GM21360 (cell line): ENCODE measurements around the gene GTF3C5.
"Not testable (repeated sequence)": the region's sequence is repeated elsewhere in the genome, so short reads cannot be mapped to it uniquely, and the experiment has no call there.

ENCODE experiments used
- ATAC-seq: cut with Tn5 transposase; IDR thresholded peaks from one replicate; pipeline ENCODE4 v1.9.1; 2021; ENCODE audit warnings: mild to moderate bottlenecking, moderate library complexity; ENCODE audit not compliant: unreplicated experiment

The GTF3C5 gene

DNA sequence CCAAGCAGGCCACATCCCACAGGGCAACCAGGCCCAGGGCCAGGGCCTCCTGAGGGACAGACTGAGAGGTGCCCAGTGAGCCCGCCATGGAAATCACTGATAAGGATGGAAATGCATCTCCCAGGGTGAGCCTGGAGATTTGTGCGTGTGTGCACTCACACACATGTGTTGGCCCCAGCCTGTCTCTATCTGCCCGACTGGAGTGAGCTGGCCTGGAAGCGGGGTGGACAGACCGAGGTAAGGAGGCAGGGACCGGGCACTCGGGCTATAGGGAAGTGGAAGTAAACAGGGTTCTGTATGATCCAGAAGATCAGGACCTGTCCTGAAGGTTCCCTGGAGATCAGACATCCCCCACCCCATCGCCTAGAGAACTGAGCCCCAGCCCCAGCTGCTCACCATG lies 34.9 kb upstream of the GTF3C5 start:
- no peak for ATAC-seq

DNA sequence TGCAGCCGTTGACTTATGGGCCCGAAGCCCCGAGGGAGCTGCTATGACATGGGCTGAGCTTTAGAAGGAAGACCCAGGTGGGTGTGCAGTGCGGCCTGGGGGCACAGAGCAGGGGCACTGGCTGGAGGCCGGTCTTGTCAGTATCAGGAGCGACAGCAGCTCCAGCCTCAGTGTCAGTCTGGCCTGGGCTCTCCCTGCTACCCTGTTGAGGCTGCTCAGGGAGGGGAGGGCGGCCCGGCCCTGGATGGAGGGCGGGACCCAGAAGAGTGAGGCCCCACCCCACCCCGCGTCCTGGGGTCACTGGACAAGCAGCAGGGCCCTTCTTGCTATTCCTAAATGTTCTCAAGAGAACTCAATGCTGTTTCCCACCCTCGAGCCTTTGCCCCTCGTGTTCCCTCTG lies 34.3 kb upstream of the GTF3C5 start:
- ATAC-seq = no peak

DNA sequence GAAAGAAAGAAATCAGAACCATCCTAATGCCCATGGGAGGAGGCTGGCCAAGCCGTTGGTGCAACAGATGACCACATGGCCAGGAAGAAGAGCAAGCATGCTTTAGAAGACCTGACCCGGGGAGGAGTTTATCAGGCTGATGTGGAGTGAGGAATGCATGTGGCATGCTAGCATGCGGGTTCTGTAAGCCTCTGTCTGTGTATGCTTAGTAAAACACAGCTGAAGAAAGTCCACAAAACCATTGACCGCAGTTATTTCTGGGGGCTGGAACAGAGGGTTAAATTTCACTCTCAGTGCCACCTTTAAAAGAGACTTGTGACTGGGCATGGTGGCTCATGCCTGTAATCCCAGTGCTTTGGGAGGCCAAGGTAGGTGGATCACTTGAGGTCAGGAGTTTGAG lies 33.2 kb upstream of the GTF3C5 start:
- ATAC-seq = no peak

DNA sequence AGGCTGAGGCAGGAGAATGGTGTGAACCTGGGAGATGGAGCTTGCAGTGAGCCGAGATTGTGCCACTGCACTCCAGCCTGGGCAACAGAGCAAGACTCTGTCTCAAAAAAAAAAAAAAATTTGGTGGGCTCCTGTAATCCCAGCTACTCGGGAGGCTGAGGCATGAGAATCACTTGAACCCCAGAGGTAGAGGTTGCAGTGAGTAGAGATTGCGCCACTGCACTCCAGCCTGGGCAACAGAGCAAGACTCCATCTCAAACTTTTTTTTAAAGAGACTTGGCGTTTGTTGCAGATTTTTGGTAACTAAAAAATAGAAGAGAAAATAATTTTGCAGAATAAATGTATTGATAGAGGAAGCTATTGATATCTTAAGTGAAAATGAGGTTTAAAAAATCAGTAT lies 32.6 kb upstream of the GTF3C5 start:
- ATAC-seq = not testable (repeated sequence)

DNA sequence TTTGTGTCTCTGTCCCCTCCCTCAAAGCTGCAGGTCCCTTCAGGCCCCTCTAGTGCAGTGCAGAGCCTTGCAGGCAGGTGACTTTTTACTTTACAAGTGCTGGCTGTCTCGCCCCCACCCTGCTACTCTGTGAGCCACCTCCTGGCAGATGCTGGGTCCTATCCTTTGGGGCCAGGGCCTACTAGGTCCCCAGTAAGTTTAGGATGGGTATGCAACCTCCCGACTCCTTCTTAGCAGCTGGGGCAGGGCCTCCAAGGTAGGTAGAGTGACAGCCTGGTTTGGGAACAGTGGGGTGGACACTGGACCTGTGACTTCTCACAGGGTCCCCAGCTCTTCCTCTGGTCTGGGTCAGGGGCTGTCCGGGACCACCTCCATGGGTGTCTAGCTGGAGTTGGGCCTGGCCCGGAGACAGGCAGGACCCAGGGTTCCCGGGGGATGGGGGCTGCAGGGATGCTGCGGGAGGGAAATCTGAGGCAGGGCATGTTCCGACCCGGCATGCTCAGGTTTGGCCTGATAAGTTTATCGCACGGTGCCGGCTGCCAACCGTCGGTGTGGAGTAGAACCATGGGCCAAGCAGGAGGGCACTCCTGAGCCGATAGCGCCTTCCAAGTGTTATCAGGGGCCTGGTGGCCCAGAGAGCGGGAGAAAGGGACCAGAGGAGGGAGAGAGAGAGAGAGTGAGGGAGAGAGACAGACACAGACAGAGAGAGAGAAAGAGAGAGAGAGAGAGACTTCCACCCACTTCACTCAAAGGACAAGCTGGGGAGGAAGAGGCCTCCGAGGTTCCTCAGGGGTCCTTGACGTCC lies 31.8 kb upstream of the GTF3C5 start:
- no peak for ATAC-seq

DNA sequence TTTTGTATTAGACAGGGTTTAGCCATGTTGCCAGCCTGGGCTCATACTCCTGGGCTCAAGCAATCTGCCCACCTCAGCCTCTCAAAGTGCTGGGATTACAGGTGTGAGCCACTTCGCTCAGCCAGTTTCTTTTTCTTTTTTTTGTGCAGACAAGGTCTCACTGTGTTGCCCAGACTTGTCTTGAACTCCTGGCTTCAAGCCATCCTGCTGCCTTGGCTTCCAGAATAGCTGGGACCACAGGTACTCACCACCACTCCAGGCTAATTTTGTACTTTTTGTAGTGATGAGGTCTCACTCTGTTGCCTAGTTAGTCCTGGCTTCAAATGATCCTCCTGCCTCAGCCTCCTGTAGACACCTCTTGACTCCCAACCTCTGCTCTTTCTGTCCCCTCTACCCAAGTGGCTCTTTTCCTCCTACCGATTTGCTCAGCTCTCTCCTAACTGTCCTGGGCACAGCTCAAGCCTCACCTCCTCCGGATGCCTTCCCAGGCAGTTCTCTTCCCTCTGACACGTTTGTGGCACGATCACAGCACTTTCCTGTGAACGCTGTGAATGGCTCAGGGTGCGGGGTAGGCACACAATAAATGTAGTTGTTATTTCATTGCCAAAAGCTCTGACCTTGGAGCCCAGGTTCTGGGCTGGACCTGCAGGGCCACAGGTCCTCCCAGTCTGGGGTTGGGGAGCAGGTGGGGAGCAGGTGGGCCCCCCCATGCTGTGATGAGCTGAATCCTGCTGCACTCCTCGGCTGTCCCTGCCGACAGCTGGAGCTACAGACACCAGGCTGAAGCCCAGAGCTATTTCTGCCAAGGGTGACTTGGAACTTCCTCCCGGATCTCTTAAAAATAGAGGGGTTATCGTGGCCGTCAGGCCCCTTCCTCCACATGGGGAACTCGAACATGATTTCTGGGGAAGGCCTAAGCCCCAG lies 28.4 kb upstream of the GTF3C5 start:
- no peak for ATAC-seq

DNA sequence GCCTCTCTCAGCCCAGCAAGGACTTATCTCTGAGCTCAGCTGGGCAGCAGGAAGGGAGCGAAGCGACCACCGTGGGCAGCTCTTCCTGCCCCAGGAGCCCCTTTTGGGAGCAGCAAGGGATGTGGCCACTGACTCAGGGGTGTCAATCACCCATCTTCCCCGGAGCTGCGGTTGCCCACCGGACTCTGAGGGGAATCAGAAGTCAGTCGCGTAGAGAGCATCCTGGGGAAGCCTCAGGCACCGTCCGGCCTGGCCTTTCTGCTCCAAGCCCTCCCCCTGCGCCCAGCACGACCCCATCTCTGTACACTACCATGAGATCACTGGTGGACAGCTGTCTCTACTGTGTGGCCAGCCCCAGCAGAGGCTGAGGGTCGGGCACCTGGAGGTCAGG lies 27.7 kb upstream of the GTF3C5 start:
- ATAC-seq = no peak

DNA sequence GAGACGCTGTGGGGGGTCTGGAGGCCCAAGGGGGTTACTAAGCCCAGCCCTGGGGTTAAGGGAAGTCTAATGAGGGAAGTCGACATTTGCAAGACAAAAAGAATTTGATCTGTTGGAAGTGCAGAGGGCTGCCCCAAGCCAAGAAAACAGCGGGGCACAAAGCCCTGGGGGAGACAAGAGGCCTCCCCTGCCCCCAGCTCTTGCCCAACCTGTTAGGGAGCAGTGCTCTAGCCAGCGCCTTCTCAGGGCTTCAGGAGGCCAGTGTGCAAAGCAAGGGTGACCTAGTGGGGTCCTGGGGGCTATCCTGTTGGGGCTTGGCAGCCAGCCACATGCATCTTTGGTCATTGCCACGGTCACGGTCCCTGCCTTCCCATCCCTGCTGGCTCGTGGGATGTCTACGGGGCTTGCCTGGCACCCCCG lies 27.1 kb upstream of the GTF3C5 start:
- ATAC-seq = no peak

DNA sequence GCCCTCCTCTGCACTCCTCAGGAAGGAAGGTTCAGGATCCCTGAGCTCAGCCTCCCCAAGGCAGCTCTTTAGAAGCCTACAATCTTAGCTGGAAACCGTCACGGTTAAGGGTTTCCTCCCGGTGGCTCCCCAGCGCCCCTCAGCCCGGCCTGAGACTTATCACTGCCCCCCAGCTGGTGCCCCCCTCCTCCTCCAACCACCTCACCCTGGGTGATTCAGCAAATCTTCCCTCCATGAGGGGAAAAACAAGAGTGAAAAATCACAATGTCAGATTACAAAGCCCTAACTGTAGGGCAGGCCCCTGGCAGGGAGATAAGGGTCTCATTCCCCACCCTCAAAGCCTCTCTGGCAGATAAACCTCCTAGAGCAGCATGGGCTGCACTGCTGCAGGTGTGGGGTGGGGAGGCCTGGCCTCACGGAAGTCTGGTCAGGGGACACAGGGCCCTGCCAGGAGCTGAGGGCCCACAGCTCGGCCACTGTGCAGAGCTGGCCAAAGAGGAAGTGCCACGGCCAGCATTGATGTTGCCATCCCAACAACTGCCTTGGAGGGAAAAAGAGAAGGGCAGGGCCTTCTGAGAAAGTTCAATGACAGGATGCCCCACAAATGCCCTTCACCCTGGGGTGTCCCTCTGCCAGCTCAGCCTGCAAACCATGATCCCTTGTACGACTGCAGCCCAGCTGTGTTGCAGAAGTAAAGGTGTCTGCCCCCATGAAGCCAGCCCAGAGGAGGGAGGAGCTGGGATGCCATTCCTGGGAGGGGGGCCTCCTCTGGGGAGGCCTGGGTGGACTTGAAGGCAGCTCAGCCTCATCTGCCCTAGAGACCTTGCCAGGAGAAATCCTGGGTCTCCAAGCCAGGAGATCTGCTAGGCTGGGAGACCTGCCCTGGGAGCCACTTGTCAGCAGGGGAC lies 26.5 kb upstream of the GTF3C5 start:
- ATAC-seq = no peak

DNA sequence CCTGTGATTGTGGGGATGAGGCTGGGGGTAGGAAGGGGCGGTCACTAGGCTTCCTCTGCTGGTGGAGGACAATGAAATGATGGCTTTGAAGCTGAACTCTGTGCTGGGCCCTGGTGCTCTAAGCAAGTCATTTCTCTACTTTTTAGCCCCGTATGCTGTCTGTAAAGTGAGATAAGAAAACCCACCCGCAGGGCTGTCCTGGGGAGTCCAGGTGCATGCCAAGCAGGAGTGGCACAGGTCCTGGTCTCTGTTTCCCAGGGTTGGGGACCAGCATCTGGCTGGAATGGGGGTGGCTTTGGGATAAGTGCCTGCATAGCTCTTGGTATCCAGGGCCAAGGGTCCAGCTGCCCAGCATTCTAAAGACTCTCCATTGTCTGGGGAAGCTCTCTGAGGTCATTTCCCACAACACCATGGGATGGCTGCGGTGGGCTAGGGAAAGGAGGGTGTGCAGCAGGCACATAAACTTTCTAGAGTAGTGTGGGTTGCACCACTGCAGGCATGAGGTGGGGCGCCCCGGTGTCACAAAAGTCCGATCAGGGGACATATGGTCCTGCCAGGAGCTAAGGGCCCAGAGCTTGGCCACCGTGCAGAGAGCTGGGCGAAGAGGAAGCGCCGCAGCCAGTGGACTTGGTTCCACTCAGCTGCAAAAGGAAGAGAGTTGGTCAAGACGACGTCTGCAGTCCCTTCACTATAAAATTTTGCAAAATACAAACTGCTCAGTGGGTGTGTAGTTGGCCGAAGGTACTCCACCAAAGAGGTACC lies 25.6 kb upstream of the GTF3C5 start:
- ATAC-seq = no peak

DNA sequence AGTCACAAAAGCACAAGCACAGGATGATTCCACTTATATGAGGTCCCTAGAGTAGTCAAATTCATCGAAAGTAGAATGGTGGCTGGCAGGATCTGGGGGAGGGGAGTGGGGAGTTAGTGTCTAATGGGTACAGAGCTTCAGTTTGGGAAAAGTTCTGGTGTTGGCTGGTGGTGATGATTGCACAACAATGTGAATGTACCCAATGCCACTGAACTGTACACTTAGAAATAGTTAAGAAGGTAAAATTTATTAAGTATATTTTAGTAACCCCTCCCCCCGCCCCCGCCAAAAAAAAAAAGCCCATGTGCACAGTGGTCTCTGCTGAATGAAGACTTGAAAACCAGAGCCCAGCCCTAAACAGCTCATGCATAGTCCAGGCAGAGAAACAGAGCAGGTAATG lies 24.8 kb upstream of the GTF3C5 start:
- ATAC-seq = no peak

DNA sequence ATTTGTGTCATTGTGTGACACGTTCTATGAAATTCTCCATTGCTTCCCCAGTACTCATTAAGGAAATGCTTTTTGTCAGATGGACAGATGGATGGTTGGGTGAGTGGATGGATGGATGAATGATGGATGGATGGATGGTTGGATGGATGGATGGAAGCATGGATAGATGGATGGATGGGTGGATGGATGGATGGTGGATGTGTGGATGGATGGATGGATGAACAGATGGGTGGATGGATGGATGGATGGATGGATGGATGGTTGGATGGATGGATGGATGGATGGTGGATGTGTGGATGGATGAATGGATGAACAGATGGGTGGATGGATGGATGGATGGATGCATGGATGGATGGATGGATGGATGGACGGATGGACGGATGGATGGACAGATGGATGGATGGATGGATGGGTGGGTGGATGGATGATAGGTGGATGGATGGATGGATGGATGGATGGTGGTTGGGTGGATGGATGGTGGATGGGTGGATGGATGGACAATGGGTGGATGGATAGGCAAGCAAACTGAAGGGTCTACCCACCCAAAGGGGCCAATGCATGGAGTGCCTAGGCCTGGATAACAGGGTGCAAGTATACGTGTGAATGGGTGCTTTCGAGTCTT lies 24.0 kb upstream of the GTF3C5 start:
- ATAC-seq = no peak

DNA sequence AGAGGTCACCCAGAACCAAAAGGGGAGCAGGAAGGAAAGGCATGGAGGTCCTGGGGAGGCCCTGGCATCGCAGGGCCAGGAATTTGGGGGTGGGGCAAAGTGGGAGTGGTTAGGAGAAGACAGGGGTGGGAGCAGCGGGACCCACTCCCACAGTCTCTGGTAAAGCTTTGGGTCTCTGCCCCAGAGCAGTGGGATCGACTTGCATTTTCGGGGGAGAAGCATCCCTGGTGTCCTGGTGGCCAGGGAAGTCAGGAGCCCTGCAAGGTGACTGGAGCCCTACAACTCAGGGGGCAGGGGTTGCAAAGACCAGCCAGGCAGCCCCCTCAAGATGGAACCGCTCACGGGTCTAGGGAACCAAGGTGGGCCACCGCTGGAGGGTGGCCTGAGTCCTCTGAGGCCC lies 22.4 kb upstream of the GTF3C5 start:
- no peak for ATAC-seq

DNA sequence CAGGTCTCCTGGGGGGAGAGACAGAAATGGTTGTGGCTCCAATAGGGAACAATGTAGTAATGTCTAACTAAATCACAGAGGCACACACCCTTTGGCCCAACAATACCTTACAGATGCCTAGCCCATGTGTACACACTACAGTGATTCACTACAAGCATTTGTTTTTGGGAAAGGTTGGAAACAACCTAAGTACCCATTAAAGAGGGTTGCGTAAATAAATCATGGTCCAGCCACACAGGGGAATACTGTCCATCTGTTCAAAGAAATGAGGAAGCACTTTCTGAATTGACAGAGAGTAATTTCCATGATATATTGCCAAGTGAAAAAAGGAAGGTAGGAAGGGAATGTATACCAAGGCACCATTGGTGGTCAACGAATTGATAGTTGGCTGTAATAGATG lies 22.0 kb upstream of the GTF3C5 start:
- no peak for ATAC-seq

DNA sequence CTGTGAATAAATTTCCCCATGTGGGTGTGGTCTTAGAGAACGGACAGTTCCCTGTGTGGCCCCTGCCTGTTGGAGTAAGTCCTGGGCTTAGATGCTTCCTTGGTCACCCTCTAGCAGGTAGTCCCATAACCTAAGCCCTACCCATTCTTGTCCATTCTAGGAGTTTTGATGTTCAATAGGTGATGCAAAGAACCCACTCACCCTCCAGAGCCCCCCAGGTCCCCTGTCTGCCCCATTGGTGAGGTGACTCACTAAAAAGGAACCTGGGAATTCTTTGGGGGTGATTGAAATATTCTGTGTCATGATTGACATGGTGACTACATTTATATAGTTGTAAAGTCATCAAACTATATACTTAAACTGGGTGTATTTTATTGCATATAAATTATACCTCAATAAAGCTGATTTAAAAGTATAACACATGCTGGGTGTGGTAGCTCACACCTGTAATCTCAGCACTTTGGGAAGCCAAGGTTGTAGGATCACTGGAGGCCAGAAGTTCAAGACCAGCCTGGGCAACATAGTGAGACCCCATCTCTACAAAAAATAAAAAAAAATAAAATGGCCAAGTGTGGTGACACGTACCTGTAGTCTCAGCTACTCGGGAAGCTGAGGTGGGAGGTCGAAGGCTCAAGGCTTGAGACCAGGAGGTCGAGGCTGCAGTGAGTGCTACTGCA lies 20.8 kb upstream of the GTF3C5 start:
- no peak for ATAC-seq

DNA sequence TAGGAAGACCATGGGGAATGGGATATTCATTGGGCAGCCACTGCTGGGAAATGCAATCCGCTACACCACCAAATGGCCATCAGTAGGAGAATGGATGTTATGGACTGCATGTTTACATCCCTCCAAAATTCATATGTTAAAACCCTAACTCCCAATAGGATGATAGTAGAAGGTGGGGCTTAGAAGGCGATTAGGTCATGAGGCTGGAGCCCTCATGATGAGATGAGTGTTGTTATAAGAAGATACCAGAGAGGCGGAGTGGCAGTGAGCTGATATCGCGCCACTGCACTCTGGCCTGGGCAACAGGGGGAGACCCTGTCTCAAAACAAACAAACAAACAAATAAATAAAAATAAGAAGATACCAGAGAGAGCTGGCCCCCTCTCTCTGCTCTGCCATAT lies 16.1 kb upstream of the GTF3C5 start:
- ATAC-seq = no peak

DNA sequence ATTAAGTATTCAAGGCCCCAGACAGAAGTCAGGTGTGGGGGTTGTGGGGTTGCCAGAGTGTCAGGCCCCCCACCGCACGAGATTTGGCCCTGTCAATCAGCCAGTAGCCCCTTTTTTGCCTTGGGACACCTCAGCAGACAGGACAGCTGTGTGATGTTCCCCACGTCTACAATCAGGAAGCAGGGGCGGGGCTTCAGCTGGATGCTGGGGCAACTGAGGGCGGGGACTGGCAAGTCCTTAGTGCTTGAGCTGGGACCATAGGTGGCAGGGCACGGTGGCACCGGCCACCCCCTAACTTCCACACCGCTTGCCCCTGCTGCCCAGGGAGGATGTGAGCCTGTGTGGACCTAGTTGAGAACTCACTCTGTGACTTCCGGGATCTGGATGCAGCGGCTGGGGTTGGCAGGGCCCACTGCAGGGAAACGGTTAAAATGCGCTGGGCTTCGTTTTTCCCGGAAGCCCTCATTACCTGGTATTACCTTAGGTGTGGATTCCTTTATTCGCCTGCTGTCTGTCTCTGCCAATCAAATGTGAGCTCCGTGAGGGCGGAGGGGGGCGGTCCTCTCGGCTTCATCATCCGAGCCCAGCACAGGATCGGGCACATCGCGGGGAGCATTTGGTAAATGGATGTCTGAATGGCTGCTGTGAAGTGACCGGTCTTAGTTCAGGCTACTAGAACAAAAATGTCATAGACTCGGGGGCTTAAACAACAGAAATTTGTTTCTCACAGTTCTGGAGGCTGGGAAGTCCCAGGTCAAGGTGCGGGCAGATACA lies 7.5 kb upstream of the GTF3C5 start:
- ATAC-seq = no peak

DNA sequence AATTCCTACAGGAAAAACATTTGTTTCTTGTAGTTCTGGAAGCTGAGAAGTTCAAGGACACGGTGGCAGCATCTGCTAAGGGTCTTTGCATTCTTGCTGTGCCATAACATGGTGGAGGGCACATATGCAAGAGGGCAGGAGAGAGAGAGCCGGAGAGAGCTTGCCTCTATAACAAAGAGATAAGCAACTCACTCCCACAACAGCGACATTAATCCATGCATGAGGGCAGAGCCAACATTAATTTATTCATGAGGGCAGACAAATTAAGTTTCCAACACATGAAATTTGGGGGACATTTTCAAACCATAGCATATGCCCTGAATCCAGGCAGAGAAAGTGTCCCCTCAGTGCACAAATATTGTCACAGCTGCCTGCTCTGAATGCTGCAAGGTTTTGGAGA lies 4.4 kb upstream of the GTF3C5 start:
- no peak for ATAC-seq

DNA sequence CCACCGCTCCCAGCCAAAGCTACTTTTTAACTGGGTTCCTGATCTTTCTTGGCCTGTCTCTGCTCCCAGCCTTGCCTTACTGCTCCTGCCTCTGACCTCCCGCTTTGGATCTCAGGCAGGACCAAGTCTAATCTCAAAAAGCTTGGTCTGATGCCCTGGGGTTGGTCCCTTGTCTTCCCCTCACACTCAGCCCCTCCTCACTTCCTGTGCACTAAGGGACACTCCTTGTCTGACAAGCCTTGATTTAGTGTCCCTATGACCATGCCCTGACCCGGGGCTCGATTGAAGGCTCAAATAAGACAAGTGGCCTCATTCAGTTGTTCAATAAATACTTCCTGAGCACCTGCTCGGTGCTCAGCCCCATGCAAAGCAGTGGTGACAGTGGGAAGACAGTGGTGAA lies 3.7 kb upstream of the GTF3C5 start:
- ATAC-seq = no peak
